ENCODE measurements around the gene MTMR6. TPM values are rescaled to one million over a fixed set of nuclear protein-coding genes. Genes with fewer than 3 reads are reported as not detected.
A peak's percentile ranks its signal among the peaks of the same experiment; 100 is the strongest.
"Not testable (repeated sequence)": the region's sequence is repeated elsewhere in the genome, so short reads cannot be mapped to it uniquely, and the experiment has no call there.

Gene MTMR6
- total RNA-seq (2014; rRNA removed; shearing (Covaris generic); ENCODE audit: low replicate concordance), result 10.1 and 27.4 TPM in 2 replicates

GRCh38 chr13:25286969-25287961 lies at the start of gene MTMR6:
Gene MTMR6 (minus strand): TSS chr13:25287488. CDS start chr13:25287247, 241 bp downstream.
- H3K79me2 ChIP-seq (ENCODE audit: low read length), result peaks cover 42% of the 10 kb centered on the region
- H3K9ac ChIP-seq (ENCODE audit: low read length), result peak within 1 kb of the TSS; percentile 89
- peaks cover 38% of the 10 kb centered on the region for H3K4me1 ChIP-seq (ENCODE audit: low read length)
- H3K9me2 ChIP-seq (replicated peaks; ENCODE audit: insufficient read depth, low read length), result no peaks in the 10 kb centered on the region
- no peaks in the 10 kb centered on the region for H3K9me3 ChIP-seq (ENCODE audit: low read length)
- 0 out of 2 replicates have a peak, but pooled peaks cover 6% of the 10 kb centered on the region for H3K36me3 ChIP-seq (ENCODE audit: insufficient read depth, low read length)
- peak within 1 kb of the TSS; percentile 90 for H3K4me2 ChIP-seq (ENCODE audit: low read depth, low read length, poor library complexity, severe bottlenecking)
- H4K20me1 ChIP-seq (ENCODE audit: insufficient read depth, low read depth, low read length), result no peaks in the 10 kb centered on the region
- no peaks in the 10 kb centered on the region for H3K27me3 ChIP-seq (ENCODE audit: low read length)
- DNase-seq, result peak; percentile 97
- peak within 1 kb of the TSS; percentile 91 for H2AFZ ChIP-seq (ENCODE audit: low read length)
- H3K27ac ChIP-seq (ENCODE audit: low read length), result peak within 1 kb of the TSS; percentile 90
- peak within 1 kb of the TSS; percentile 92 for H3K4me3 ChIP-seq (ENCODE audit: low read length)

- H3K4me2 ChIP-seq (ENCODE audit: low read depth, low read length, poor library complexity, severe bottlenecking), result no peak overlapping the region
- no peaks in the 10 kb centered on the region for H3K27me3 ChIP-seq (ENCODE audit: low read length)
- no peak overlapping the region for H2AFZ ChIP-seq (ENCODE audit: low read length)
- no peaks in the 10 kb centered on the region for H3K9me3 ChIP-seq (ENCODE audit: low read length)
- H3K79me2 ChIP-seq (ENCODE audit: low read length), result peaks cover 36% of the 10 kb centered on the region
- no peaks in the 10 kb centered on the region for H3K4me1 ChIP-seq (ENCODE audit: low read length)
- H3K9me2 ChIP-seq (replicated peaks; ENCODE audit: insufficient read depth, low read length), result no peaks in the 10 kb centered on the region
- H3K9ac ChIP-seq (ENCODE audit: low read length), result no peak overlapping the region
- no peak overlapping the region for H3K27ac ChIP-seq (ENCODE audit: low read length)
- H3K4me3 ChIP-seq (ENCODE audit: low read length), result no peak overlapping the region
- H3K36me3 ChIP-seq (ENCODE audit: insufficient read depth, low read length), result peaks cover 87% of the 10 kb centered on the region
- no peak for DNase-seq
- peaks cover 4% of the 10 kb centered on the region; the same call in 1 of the 2 replicates for H4K20me1 ChIP-seq (ENCODE audit: insufficient read depth, low read depth, low read length)
Measured at GRCh38 chr13:25335856-25336255, 48.6 kb upstream of the MTMR6 start.

DNA sequence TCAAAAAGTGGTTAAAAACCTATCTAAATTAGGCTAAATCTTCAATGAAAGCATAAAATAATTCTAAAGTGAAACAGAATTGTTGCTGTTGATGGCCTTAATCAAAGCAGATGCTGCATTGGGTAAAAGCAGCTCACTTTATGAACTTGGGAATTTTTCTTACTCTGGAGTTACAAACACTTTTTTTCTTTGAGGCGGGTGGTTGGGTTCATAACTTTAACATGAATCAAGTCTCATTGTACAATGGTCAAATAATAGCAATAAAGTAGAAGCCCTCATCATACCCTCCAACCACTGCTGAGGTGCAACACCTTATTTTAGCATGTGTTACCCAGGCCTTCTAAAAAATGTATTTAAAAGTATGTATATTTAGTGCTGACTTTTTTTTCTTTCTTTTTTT lies 43.3 kb upstream of the MTMR6 start:
- no peak overlapping the region for H3K4me2 ChIP-seq (ENCODE audit: low read depth, low read length, poor library complexity, severe bottlenecking)
- H3K36me3 ChIP-seq (ENCODE audit: insufficient read depth, low read length), result peaks cover 88% of the 10 kb centered on the region
- no peak overlapping the region for H3K27ac ChIP-seq (ENCODE audit: low read length)
- DNase-seq, result no peak
- no peaks in the 10 kb centered on the region for H3K4me1 ChIP-seq (ENCODE audit: low read length)
- no peak overlapping the region for H3K4me3 ChIP-seq (ENCODE audit: low read length)
- no peak overlapping the region for H2AFZ ChIP-seq (ENCODE audit: low read length)
- H3K9ac ChIP-seq (ENCODE audit: low read length), result no peak overlapping the region
- H4K20me1 ChIP-seq (ENCODE audit: insufficient read depth, low read depth, low read length), result peaks cover 4% of the 10 kb centered on the region; the same call in 1 of the 2 replicates
- no peaks in the 10 kb centered on the region for H3K9me3 ChIP-seq (ENCODE audit: low read length)
- H3K9me2 ChIP-seq (replicated peaks; ENCODE audit: insufficient read depth, low read length), result no peaks in the 10 kb centered on the region
- H3K27me3 ChIP-seq (ENCODE audit: low read length), result no peaks in the 10 kb centered on the region
- peaks cover 43% of the 10 kb centered on the region for H3K79me2 ChIP-seq (ENCODE audit: low read length)

GRCh38 chr13:25329706-25330105 lies 42.4 kb upstream of the MTMR6 start:
- H3K27ac ChIP-seq (ENCODE audit: low read length), result no peak overlapping the region
- no peaks in the 10 kb centered on the region for H3K9me3 ChIP-seq (ENCODE audit: low read length)
- H4K20me1 ChIP-seq (ENCODE audit: insufficient read depth, low read depth, low read length), result peaks cover 4% of the 10 kb centered on the region; the same call in 1 of the 2 replicates
- H3K9me2 ChIP-seq (replicated peaks; ENCODE audit: insufficient read depth, low read length), result no peaks in the 10 kb centered on the region
- H3K9ac ChIP-seq (ENCODE audit: low read length), result no peak overlapping the region
- no peak for DNase-seq
- H3K79me2 ChIP-seq (ENCODE audit: low read length), result peaks cover 47% of the 10 kb centered on the region
- H3K4me3 ChIP-seq (ENCODE audit: low read length), result no peak overlapping the region
- H3K4me1 ChIP-seq (ENCODE audit: low read length), result no peaks in the 10 kb centered on the region
- peaks cover 92% of the 10 kb centered on the region for H3K36me3 ChIP-seq (ENCODE audit: insufficient read depth, low read length)
- H3K4me2 ChIP-seq (ENCODE audit: low read depth, low read length, poor library complexity, severe bottlenecking), result no peak overlapping the region
- H3K27me3 ChIP-seq (ENCODE audit: low read length), result no peaks in the 10 kb centered on the region
- no peak overlapping the region for H2AFZ ChIP-seq (ENCODE audit: low read length)

- H3K36me3 ChIP-seq (ENCODE audit: insufficient read depth, low read length), result peaks cover 86% of the 10 kb centered on the region; the same call in 1 of the 2 replicates
- no peaks in the 10 kb centered on the region for H4K20me1 ChIP-seq (ENCODE audit: insufficient read depth, low read depth, low read length)
- H3K79me2 ChIP-seq (ENCODE audit: low read length), result peaks cover 28% of the 10 kb centered on the region
- H3K9me3 ChIP-seq (ENCODE audit: low read length), result no peaks in the 10 kb centered on the region
- no peak overlapping the region for H3K4me2 ChIP-seq (ENCODE audit: low read depth, low read length, poor library complexity, severe bottlenecking)
- no peak for DNase-seq
- H3K27me3 ChIP-seq (ENCODE audit: low read length), result no peaks in the 10 kb centered on the region
- H3K4me3 ChIP-seq (ENCODE audit: low read length), result no peak overlapping the region
- H3K27ac ChIP-seq (ENCODE audit: low read length), result no peak overlapping the region
- no peak overlapping the region for H2AFZ ChIP-seq (ENCODE audit: low read length)
- no peak overlapping the region for H3K9ac ChIP-seq (ENCODE audit: low read length)
- no peaks in the 10 kb centered on the region for H3K9me2 ChIP-seq (replicated peaks; ENCODE audit: insufficient read depth, low read length)
- no peaks in the 10 kb centered on the region for H3K4me1 ChIP-seq (ENCODE audit: low read length)
Measured at GRCh38 chr13:25324100-25324499, 36.8 kb upstream of the MTMR6 start.

GRCh38 chr13:25319771-25320170 lies 32.5 kb upstream of the MTMR6 start:
- H3K4me1 ChIP-seq (ENCODE audit: low read length), result no peaks in the 10 kb centered on the region
- no peak overlapping the region for H3K4me2 ChIP-seq (ENCODE audit: low read depth, low read length, poor library complexity, severe bottlenecking)
- H3K27ac ChIP-seq (ENCODE audit: low read length), result no peak overlapping the region
- 0 out of 2 replicates have a peak, but pooled peaks cover 3% of the 10 kb centered on the region for H4K20me1 ChIP-seq (ENCODE audit: insufficient read depth, low read depth, low read length)
- H3K36me3 ChIP-seq (ENCODE audit: insufficient read depth, low read length), result peaks cover 84% of the 10 kb centered on the region; the same call in 1 of the 2 replicates
- H3K9me3 ChIP-seq (ENCODE audit: low read length), result no peaks in the 10 kb centered on the region
- DNase-seq, result no peak
- no peaks in the 10 kb centered on the region for H3K27me3 ChIP-seq (ENCODE audit: low read length)
- no peaks in the 10 kb centered on the region for H3K9me2 ChIP-seq (replicated peaks; ENCODE audit: insufficient read depth, low read length)
- H3K4me3 ChIP-seq (ENCODE audit: low read length), result no peak overlapping the region
- peaks cover 56% of the 10 kb centered on the region for H3K79me2 ChIP-seq (ENCODE audit: low read length)
- no peak overlapping the region for H3K9ac ChIP-seq (ENCODE audit: low read length)
- no peak overlapping the region for H2AFZ ChIP-seq (ENCODE audit: low read length)

DNA sequence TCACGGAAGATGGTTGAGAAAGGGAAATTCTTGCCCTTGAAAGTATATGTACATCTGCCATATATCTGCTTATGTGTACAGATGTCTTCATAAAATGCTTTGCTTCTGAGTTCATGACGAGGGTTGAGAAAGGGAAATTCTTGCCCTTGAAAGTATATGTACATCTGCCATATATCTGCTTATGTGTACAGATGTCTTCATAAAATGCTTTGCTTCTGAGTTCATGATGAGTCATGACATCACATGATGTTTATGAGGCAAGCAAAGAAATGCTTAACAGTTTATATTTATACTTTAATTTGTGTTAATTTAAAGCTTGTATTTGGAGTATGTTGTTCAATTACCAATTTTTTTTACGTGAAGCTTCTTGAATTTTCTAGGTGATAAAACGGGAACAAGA lies 31.7 kb upstream of the MTMR6 start:
- H4K20me1 ChIP-seq (ENCODE audit: insufficient read depth, low read depth, low read length); H3K4me1 ChIP-seq (ENCODE audit: low read length); H3K27me3 ChIP-seq (ENCODE audit: low read length); H3K9me2 ChIP-seq (replicated peaks; ENCODE audit: insufficient read depth, low read length); DNase-seq; H2AFZ ChIP-seq (ENCODE audit: low read length); H3K9me3 ChIP-seq (ENCODE audit: low read length); H3K9ac ChIP-seq (ENCODE audit: low read length); H3K27ac ChIP-seq (ENCODE audit: low read length); H3K4me2 ChIP-seq (ENCODE audit: low read depth, low read length, poor library complexity, severe bottlenecking); H3K4me3 ChIP-seq (ENCODE audit: low read length): not testable (repeated sequence)
- Histone ChIP-seq H3K79me2 (ENCODE audit: low read length) (peaks cover 57% of the 10 kb centered on the region), H3K36me3 (ENCODE audit: insufficient read depth, low read length) (peaks cover 79% of the 10 kb centered on the region; the same call in 1 of the 2 replicates)

- no peak for DNase-seq
- Histone ChIP-seq H3K27me3 (ENCODE audit: low read length) (no peaks in the 10 kb centered on the region), H3K4me3 (ENCODE audit: low read length) (no peak overlapping the region), H3K36me3 (ENCODE audit: insufficient read depth, low read length) (peaks cover 75% of the 10 kb centered on the region), H3K4me2 (ENCODE audit: low read depth, low read length, poor library complexity, severe bottlenecking) (no peak overlapping the region), H3K79me2 (ENCODE audit: low read length) (peaks cover 66% of the 10 kb centered on the region), H3K9ac (ENCODE audit: low read length) (no peak overlapping the region), H2AFZ (ENCODE audit: low read length) (no peak overlapping the region), H3K9me3 (ENCODE audit: low read length) (no peaks in the 10 kb centered on the region), H3K4me1 (ENCODE audit: low read length) (no peaks in the 10 kb centered on the region), H3K27ac (ENCODE audit: low read length) (no peak overlapping the region), H3K9me2 (replicated peaks; ENCODE audit: insufficient read depth, low read length) (no peaks in the 10 kb centered on the region), H4K20me1 (ENCODE audit: insufficient read depth, low read depth, low read length) (no peaks in the 10 kb centered on the region)
Measured at GRCh38 chr13:25310891-25311290, 23.6 kb upstream of the MTMR6 start.

Measured in Karpas-422 (cell line).